Measurements from ENCODE around the gene RAPGEF3. TPM values are rescaled to one million over a fixed set of nuclear protein-coding genes. Genes with fewer than 3 reads are reported as not detected.

Gene RAPGEF3
- total RNA-seq, 1 experiment from 2014 or later: 1.4 TPM

GRCh38 chr12:47757840-47758583, 668 bp downstream of the RAPGEF3 start:
- no peak for DNase-seq (ENCODE audit: low read depth)

- DNase-seq (ENCODE audit: low read depth): no peak
Measured at GRCh38 chr12:47757364-47757839, 1.3 kb downstream of the RAPGEF3 start.

- peak; percentile 43 for DNase-seq (ENCODE audit: low read depth)
Measured at GRCh38 chr12:47755655-47756562, 2.8 kb downstream of the RAPGEF3 start.

- no peak for DNase-seq (ENCODE audit: low read depth)
Measured at GRCh38 chr12:47754881-47755280, 3.8 kb downstream of the RAPGEF3 start.

- DNase-seq (ENCODE audit: low read depth): no peak
Measured at GRCh38 chr12:47754126-47754525, 4.6 kb downstream of the RAPGEF3 start.

DNA sequence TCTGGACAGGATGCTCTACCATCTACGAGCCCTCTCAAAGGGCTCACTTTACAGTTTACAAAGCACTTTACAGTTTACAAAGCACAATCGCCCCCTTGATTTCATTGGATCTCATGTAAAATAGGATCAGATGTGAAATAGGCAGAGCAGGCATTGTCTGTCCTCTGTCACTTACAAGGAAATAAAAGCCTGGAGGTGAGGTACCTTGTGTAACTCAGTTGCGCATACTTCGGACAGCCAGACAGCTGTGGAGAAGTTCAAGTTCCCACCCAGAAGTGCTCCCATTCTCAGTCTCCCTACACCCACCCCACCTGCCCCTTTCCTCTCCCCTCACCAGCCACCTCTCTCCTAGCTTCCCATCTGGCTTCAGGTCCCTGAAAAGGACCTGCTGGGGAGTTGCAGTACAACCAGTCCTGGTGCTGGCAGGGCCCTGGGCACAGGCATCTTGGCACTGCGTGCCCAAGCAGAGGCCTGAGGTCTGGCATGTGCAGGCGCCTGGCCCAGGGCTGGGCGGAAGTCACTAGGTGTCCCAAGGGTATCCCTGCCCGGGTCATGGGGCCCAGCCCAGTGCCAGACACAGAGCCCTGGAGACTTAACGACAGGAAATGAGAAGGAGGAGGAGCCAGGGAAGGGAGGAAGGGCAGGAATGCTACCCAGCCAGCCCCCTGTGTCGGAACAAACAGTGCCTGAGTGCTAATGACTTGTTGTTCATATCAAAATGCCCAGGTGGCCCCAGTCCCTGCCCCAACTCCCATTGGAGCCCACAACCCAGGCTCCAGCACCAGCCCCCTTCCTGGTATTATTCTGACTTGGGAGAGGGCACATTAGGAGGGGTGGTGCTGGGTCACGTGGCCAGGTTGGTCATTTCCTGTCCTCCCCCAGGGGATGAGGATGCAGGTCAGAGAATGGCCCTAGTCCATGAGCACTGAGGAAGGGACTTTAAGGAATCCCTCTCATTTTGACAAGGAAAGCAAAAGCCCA, 5.4 kb downstream of the RAPGEF3 start:
- DNase-seq (ENCODE audit: low read depth): peak; percentile 73

DNA sequence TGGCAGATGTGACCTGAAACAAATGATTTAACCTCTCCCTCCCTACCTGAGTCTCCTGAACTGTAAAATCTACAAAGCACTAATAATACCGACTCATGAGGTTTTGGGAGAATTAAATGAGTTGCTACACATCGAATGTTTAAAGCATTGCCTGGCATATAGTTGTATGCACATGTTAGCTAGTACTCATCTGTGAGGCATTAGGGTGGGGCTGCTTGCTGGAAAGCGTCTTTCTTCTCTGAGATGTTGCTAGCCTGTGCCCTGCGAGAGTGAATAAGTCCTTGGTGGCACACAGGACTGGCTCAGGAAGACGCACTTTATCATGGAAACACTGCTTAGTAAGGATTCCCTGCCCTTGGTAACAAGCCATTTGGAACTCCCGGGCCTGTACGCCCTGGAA, 6.1 kb downstream of the RAPGEF3 start:
- no peak for DNase-seq (ENCODE audit: low read depth)

- DNase-seq (ENCODE audit: low read depth): no peak
Measured at GRCh38 chr12:47752121-47752520, 6.6 kb downstream of the RAPGEF3 start.

DNA sequence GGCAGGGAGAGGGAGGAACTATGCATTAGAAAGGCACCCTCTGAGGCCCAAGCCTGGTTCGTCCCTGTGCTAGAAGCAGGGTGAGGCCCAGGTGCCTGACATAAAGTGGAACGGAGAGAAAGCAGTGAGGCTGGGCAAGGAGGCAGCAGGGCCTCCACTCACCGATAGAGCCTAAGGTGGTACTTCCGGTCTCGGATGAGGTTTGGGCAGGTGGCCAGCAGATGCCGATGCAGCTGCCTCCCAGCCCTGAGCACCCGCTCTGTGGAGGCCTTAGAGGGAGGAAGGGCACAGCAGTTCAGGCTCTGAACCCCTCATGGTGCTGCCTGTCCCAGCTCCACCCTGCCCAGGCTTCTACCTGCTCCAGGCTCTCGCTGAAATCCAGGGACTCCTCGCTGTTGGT, 7.1 kb downstream of the RAPGEF3 start:
- peak; percentile 59 for DNase-seq (ENCODE audit: low read depth)

- no peak for DNase-seq (ENCODE audit: low read depth)
Measured at GRCh38 chr12:47750916-47751470, 7.7 kb downstream of the RAPGEF3 start.

GRCh38 chr12:47750229-47750798, 8.4 kb downstream of the RAPGEF3 start:
- DNase-seq (ENCODE audit: low read depth): no peak

GRCh38 chr12:47748899-47749298, 9.8 kb downstream of the RAPGEF3 start:
- DNase-seq (ENCODE audit: low read depth): no peak

GRCh38 chr12:47748507-47748828, 10.2 kb downstream of the RAPGEF3 start:
- DNase-seq (ENCODE audit: low read depth): no peak

- no peak for DNase-seq (ENCODE audit: low read depth)
Measured at GRCh38 chr12:47747596-47748506, 10.8 kb downstream of the RAPGEF3 start.

DNA sequence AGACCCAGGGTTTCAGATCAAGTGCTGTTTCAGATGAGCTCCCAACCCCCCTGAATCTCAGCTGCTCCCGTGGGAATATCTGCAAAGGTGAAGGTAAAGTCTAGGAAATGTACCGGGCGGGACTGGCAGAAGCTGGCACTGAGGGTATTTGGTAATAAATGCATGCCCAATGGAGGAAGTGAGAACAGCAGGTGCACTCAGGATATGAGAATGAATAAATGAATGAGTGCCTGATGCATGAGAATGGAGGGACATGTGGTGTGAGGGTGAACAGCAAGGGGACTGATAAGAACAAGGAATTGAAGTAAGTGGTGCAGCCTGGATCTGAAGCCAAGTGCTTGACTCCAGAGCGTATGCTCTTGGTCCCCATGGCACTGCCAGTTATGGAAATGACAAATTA, 11.6 kb downstream of the RAPGEF3 start:
- DNase-seq (ENCODE audit: low read depth): no peak

GRCh38 chr12:47746523-47746922, 12.2 kb downstream of the RAPGEF3 start:
- no peak for DNase-seq (ENCODE audit: low read depth)

- DNase-seq (ENCODE audit: low read depth): no peak
Measured at GRCh38 chr12:47746073-47746472, 12.6 kb downstream of the RAPGEF3 start.

DNA sequence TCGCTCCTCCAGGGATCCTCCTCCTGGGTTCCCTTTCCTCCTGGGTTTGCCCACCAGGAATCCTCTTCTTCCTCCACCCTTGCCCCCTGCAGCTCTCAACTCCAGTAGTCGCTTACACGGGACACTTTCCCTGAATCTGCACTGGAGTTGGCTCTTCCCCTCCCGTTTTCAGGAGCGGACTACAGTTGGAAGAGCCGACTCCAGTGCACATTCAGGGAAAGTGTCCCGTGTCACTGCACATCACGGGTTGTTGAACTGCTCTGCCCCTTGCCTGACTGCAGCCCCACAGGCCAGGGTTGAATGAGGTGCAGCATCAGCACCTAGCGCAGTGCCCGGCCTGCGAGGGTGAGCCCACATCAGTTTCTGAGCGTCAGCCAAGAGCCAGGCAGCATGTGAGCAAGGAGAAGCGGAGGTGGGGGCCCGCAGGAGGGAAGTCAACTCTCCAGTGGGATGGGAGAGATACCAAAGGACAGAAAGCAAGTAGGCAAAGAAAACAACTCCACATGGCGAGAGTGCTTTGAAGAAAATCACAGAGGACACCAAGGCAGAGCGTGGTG, 13.1 kb downstream of the RAPGEF3 start:
- DNase-seq (ENCODE audit: low read depth): no peak

DNA sequence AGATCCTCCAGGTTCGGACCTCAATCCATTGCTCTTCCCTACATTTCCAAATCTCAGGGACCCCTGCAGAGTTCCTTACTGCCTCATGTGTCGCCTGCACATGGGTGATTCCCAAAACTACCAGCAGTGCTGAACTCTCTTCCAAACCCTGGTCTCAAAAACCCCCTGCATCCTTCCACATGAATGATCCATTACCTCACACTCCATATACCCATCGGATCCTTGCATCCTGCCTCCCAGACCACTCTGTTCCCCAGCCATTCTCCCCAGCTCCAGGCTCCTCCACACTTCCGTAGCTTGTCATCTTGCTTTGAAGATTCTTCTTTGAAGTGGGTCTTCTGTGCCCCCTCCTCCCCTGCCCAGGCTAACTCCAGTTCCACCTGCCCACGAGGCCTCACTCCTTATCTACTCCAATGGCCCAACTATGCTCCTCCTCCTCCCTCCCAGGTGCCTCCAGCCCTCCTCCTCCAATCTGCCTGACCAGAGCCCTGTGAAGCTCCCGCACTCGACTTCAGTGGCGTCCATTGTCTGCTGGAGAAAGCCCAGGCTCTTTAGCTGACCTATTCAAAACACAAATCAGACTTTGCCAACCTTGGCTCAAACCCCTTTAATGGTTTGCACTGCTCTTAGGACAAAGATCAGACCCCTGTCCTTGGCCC, 13.8 kb downstream of the RAPGEF3 start:
- no peak for DNase-seq (ENCODE audit: low read depth)

All from Daoy (cell line).